ENCODE measurements around the gene MCAT.
"Not testable (repeated sequence)": the region's sequence is repeated elsewhere in the genome, so short reads cannot be mapped to it uniquely, and the experiment has no call there.

MCAT gene

GRCh38 chr22:43118024-43118849 is 25.0 kb downstream of the MCAT start:
- DNase-seq: no peak

GRCh38 chr22:43116932-43117331 is 26.3 kb downstream of the MCAT start:
- DNase-seq: no peak

DNA sequence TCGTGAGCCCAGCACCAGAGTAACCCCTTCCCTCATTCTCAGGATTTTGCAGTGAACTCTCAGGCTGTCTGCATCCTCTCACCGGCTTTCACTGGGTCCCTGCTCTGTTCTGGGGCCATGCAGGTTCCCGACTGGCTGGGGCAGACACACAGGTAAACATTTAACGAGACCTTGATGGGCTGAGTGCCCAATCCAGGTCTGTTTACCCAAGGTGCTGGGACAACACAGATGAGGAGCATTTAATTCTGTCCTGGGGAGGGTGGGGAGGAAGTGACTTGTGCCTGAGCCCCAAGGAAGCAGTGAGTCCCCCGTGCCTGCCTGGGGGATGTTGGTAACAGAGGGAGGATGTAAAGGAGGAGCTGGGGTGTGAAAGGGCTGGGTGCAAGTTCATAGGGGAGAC is 28.2 kb downstream of the MCAT start:
- peak; percentile 59 for DNase-seq

DNA sequence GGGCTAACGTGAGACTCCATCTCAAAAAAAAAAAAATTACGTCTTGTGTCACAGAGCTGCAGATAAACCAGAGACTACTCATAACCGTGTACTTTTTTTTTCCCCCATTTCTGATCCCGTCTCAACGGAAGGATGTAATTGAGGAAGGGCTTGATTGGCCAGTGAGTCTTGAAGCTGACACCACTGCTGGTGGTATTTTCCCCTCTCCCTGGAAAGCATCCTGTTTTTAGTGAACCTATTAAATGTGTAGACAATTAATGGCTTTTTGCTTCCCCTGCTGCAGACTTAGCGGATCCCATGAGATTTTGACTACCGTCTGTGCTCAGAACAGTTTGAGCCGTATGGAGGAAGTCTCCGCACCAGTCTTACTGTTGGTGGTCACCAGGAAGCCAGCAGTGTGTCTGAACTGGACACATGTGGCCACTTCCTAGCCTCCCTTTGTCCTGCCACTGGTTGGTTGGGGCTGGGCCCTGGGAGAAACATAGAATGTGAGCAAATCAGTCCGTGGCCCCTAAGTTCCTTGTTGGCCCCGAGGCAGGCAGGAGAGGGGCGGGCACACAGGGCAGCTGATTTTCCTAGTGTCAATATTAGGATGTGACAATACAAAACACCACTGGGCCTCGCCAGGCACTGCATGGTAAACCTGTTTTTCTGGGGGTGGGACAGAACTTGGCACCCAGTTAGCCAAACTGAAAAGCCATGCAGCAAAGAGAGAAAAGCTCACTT is 29.5 kb downstream of the MCAT start:
- DNase-seq: peak; percentile 45

DNA sequence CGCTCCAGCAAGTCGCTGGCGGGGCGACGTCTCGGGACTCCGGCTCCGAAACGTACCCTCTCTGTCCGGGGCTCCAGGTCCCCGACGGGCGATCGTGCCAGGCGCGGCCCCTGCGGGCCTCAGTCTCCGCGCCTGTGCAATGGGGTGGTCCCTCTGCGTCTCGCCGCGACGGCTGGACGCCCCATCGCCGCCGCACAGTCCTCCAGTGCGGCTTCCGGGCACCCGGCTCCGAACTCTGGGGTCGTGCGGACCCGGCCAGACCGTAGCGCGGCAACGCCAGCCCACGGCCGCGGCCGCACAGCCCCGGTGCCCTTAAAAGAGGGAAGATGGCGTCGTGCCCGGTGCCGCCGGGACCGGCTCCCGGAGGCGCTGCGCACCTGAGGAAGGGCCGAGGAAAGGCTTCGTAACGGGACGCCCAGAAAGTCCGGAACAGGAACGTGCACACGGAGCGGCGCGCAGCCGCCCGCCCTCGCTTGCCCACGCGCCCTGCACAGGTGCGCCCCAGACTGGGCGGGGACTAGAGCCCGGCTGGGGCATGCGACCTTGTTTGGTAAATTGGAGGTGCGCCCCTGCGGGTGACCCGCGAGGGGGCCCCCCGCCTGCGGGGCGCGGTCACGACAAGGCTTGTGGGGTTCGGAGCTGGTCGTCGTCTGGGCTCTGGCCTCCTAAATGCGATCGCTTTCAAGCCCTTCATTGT is 32.1 kb downstream of the MCAT start:
- DNase-seq: no peak

DNA sequence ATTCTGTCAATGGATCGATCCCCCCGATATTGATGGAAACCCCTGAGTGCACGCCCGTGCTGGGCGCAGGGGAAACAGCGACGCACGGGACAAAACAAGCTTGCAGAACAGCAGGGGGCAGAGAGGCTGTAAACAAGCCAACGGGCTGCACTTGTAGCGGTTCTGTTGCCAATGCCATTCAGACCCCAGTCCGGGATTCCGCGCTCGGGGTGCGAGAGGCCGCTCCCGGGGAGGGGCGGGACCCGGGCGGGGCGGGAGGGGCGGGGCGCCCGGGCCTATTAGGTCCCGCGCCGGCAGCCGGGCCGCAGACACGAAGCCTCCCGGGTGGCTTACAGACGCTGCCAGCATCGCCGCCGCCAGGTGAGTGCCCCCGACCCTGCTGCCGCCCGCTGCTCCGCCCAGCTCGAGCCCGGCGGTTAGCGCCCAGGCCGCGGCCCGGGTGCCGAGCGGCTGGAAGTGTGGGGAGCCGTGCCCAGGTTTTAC is 32.7 kb downstream of the MCAT start, which contains the start of gene BIK:
Gene BIK (plus strand): TSS at position 307 of the 483 bp plus-strand sequence. CDS start 13,273 bp downstream, outside the sequence.
- peak; percentile 9 for DNase-seq

- no peak for DNase-seq
Observed at GRCh38 chr22:43109921-43110443, 33.2 kb downstream of the MCAT start.

DNA sequence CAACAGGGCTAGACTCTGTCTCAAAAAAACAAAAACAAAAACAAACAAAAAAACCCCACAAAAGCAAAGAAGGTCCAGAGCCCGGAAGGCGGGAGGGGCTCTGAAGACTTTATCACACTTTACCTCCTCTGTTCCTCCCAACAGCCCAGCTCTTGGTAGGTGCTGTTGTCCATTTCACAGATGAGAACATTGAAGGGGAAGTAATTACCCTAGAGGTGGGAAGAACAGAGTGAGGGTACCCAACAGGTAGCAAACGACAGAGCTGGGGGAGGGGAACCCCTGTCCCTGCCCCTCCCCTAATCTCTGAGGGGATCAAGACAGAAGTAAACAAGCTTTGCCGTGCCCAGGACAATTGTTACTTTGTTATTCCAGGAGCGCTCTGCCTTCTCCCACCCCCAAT is 33.7 kb downstream of the MCAT start:
- no peak for DNase-seq

DNA sequence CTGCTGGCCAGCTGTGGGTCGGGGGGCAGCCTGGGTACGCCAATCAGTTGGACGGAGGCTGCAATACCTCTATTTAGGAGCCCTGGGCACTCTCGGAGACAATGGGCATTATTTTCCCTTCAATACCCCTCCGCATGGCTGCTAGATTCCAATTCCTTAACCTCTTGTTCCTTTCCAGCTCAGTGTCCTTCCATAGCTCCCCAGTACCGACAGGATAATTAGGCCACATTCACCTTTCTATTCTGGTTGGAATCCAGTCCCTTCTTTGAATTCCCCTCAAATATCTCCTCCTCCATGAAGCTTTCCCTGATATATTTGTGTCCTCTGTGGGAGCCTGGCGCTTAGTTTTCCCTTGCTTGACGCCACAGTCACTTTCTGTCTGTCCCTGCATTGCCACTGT is 36.9 kb downstream of the MCAT start:
- DNase-seq: no peak

DNA sequence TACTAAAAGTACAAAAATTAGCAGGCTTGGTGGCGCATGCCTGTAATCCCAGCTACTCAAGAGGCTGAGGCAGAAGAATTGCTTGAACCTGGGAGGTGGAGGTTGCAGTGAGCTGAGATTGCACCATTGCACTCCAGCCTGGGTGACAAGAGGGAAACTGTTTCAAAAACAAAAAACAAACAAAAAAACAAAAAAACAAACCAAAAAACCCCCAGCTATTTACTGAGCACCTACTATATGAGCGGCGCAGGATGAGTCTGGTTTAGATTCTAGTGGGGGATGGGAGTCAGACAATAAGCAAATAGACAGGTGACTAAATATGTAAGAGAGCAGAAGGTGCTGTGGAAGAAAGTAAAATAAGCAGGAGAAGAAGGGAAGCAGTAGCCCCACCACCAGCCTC is 38.2 kb downstream of the MCAT start:
- DNase-seq: not testable (repeated sequence)

- not testable (repeated sequence) for DNase-seq
Observed at GRCh38 chr22:43104056-43104625, 39.1 kb downstream of the MCAT start.

DNA sequence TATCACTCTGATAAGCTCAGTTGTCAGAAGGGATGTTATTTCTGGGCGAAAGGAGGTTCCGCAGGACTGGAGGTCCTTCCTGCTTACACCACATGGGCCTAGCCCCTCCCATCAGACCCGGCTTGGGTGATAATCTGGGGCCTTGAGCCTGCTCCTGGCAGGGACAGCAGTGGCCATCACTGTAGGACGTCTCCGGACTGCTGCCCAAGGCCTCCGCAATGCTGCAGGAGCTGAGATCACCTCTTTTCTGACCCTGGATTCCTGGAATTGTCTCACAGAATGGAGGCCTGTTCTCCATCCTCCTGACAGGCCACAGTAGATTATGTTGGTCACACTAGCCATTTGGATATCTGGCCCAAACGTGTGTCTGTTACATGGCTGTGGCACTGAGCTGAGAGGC is 41.9 kb downstream of the MCAT start:
- no peak for DNase-seq

- DNase-seq: no peak
Observed at GRCh38 chr22:43100225-43100624, 43.0 kb downstream of the MCAT start.

DNA sequence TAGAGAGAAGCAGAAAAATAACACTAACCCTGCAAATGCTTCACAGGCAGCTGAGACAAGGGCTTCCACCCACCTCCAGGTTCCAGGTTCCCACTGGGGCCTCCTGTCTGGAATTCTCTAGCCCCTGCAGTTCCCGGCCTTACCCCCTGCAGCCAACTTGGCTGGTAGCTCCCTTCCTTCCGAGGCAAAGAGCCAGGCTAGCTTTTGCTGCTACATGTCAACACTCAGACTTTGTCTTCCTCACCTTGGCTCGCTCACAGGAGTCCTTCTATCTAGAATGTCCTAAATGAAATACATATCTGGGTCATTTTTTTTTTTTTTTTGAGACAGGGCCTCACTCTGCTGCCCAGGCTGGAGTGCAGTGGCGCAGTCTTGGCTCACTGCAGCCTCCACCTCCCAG is 44.1 kb downstream of the MCAT start:
- DNase-seq: no peak

GRCh38 chr22:43098356-43098755 is 44.8 kb downstream of the MCAT start:
- no peak for DNase-seq

GRCh38 chr22:43096420-43096819 is 46.8 kb downstream of the MCAT start:
- no peak for DNase-seq

- DNase-seq: no peak
Observed at GRCh38 chr22:43094551-43094950, 48.6 kb downstream of the MCAT start.

- no peak for DNase-seq
Observed at GRCh38 chr22:43094085-43094484, 49.1 kb downstream of the MCAT start.

- DNase-seq: no peak
Observed at GRCh38 chr22:43092085-43092484, 51.1 kb downstream of the MCAT start.

- no peak for DNase-seq
Observed at GRCh38 chr22:43090130-43090789, 52.9 kb downstream of the MCAT start.

- peak; percentile 61 for DNase-seq
Observed at GRCh38 chr22:43088984-43089717, 54.0 kb downstream of the MCAT start, which contains the start of gene TTLL1. Gene TTLL1 (minus strand): TSS chr22:43089391. CDS start chr22:43075586, 13,805 bp downstream.
